Right hindlimb (tissue), 1 donor: Measurements from ENCODE around the gene MCTP1.

Experiments used
- DNase-seq: peaks from one replicate; pipeline ENCODE4 v3.0.0-alpha.2; 2018

MCTP1 gene

DNA sequence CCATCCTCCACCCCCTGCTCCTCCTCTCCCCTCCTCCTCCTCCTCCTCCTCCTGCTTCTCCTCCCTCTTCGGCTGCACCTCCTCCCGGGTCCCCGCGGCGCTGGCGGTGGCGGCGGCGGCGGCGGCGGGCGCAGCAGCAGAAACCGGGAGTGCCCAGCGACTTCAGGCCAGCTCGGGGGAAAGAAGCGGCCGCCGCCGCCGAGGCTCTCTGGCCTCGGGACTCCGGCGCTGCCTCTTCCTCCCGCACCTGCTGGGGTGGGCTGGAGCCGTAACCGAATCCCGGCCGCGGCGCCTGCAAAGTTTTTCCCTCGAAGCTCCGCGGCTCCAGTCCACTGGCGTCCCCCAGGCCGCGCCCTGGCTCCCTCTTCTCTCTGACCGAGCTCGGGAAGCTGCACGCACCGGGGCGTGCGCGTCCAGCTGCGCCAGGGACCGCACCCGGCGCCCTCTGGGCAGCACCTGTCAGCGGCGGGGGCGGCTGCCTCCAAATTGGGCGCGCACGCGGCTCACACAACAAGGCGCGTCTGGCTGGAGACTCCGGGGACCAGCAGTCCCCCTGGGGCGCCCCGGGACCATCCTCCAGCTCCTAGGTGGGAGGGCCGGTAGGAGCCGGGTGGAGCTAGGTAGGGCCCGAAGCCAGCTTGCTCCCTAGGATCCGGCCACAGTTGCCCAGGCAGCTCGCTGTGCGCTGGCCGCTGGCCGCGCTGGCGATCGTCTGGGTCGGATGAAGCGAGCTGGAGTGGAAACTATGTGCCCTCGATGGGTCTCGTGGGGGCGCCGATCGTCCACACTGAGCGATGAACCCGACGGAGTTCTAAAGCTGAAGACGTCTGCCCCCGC lies at the start of gene MCTP1:
TSS of gene MCTP1 (minus strand) at position 523 of the 837 bp plus-strand sequence.
- DNase-seq, result peak; percentile 59

DNA sequence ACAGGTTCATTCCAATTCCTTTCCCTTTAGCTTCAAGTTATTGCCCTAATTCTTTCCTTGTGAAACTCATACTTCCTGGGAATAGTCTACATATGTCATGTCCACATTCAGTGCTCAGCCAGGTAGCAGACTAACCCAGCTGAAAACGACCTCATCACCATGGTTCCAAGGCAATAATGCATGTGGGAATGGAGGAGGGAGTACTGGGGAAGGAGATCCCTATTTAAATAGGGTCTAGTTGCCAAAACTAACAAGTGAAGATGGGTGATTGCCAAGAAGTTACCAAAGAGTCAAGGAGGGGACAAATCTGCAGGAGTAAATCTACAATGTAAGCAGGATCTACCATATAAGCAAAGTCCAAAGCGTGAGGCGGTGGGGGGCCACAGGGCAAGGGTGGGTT lies 47.3 kb upstream of the MCTP1 start:
- DNase-seq, result no peak

DNA sequence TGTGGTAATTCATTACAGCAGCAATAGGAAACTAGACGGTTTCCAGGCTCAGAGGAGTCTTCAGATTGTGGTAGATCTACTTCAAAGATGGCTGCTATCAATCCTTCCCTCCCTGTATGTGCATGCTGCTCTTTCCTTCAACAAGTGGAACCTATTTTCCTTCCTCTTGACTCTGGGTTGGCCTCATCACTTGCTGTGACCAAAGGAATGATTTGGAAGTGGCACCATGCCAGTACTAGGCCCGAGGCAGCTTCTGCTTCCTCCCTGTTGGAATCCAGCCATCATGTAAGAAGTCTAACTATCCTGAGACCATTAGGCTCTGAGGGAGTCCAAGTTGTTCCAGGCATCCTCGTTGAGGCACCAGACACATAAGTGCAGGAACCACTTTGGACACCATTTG lies 46.5 kb upstream of the MCTP1 start:
- no peak for DNase-seq

DNA sequence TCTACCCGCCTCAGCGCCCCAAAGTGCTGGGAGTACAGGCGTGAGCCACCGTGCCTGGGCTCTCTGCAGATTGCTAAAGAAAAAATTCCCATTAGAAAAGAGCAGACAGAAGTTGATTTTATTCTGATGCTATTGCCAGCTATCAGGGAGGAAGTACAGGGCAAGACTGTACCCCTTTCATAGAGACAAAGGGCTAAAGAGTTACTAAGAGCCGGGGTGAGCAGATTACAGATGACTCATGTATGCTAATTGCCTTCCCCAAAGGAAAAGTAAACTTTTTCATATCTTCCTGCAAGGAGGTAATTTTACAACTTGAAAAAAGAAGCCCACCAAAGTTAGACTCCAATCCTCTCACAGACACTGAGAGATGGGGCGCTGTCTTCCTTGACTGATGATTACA lies 42.3 kb upstream of the MCTP1 start:
- no peak for DNase-seq

DNA sequence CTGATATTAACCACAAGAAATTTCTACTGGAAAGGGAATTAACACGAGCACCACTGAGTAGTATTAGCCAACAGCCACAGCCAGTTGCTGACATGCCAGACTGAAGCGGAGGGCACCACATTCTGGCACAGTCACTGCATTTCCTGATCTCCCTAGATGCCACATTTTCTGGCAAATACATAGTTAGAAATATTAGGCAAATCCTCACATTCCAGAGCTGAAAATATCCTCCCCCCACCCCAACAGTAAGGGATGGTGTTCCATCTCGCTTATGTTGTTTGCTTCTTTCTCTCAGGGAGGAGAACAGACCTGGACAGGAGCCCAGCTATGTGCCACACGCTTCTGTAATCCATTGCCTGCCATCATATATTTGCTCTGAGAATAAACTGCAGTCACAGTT lies 32.8 kb upstream of the MCTP1 start:
- DNase-seq, result peak; percentile 27

DNA sequence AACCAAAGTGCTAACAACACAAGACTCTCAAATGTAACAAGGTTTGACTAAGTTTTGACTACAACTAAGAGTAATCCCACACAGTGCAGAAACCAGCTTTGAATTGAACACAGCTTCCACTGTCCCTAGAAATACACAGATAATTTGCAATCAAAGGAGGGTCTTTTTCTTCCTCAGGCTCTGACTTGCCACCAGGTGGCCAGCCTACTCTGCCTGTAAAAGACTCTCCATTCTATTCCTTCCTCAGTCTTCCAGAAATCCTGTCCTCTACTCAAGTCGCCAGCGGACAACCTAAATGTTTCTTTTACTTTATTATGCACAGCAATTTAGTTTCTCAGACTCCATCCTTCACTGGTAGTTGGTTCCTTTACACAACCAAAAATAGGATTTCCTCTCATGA lies 32.2 kb upstream of the MCTP1 start:
- no peak for DNase-seq

DNA sequence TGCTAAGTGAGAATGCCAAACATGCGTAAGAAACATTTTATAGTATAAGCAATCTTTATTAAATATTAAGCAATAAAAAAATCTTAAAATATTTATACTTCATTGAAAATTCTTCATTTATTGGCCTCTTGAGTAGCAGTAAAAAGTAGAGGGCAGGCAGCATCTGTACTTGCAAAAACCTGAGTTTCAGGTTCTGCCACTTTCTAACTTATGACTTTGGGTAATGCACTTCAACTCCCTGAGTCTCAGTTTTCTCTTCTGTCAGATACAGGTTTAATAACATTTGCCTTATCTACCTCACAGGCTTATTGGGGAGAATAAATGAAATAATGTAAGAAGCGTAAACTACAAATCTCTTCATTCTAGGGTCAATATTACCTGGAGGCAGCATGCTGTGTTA lies 19.8 kb upstream of the MCTP1 start:
- no peak for DNase-seq

DNA sequence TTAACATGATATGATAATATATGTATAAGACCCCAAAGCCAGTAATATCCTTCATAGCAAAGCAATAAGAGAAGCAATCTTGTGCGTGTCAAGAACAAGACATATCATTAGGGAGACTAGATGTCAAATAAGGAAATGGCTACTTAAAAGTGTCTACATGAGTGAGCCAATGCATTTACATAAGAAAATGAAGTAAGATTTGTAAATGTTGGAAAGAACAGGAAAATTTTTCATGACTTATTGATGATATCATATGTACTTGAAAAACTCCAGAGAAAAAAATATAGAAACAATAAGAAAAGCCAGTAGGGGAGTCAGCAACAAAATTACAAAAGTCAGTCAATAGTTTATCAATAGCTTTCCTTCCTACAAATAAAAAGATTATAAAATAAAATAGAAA lies 13.8 kb upstream of the MCTP1 start:
- DNase-seq, result no peak

DNA sequence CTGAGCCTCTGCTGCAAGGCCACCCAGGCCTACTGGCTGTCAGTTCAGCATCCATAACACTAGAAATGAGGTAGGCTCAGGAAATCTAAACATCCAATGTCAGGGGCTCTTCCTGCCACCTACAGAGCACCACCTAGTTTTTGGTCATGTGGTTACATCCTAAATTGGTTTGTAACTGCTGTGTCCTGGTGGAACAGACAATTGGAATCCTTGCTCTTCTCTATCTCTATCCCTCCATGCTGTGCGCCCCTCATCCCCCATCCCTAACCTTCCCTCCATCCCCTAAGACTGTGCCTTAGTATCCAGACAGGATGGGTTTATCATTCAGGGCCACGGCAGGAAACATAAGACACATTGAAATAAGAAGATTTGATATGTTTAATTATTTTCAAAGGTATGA lies 11.4 kb upstream of the MCTP1 start:
- no peak for DNase-seq

DNA sequence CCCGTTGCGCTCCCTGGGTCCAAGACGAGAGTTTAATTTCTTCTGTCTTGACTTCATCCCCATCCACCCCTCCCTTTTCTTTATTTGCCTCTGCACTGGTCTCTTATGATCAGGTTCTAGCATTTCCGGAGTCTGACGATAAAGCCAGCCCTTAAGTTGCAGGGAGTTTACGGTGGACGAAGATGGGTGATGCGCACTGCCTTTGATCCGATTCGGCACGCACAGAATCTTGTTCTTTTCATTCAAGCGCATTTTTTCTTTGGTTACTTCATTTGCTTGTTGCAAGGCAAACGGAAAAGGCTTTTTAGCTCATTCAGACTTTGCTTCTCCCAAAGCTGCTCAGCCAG lies 488 bp upstream of the MCTP1 start:
- DNase-seq, result no peak

DNA sequence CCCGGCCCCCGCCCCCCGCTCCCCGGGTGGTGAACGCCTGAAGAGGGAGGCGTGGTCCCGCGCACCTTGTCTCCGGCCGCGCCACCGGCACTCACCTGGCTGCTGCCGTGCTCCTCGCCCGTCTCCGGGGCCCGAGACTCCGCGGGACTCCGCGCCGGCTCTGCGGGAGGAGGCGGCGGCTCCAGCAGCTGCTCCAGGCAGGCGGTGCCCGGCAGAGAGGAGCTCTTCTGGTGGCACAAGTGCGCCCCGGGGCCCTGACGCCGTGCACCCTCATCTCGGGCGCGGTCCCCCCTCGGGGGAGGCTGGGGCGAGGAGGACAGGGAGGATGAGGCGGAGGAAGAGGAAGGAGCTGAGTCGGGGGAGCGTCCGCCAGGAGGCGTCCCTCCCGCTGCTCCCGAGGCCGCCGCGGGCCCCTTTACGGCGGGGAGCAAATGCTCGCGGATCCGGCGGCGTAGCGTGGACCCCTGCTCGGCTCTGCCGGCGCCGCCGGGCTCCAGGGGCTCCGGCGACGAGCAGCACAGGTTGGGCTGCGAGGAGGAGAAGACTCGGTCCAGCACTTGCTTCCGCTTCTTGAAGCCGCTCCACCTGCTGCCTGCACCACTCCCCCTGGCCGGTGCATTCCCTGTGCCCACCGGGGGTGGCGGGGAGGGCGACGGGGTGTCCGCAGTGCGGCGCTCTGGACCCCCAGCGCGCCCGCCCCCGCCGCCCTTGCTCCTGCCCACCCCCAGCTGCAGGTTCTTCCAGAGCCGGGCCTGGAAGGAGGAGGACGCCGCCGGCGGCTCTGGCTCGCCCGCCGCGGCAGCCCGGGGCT lies 928 bp downstream of the MCTP1 start:
- DNase-seq, result peak; percentile 57

DNA sequence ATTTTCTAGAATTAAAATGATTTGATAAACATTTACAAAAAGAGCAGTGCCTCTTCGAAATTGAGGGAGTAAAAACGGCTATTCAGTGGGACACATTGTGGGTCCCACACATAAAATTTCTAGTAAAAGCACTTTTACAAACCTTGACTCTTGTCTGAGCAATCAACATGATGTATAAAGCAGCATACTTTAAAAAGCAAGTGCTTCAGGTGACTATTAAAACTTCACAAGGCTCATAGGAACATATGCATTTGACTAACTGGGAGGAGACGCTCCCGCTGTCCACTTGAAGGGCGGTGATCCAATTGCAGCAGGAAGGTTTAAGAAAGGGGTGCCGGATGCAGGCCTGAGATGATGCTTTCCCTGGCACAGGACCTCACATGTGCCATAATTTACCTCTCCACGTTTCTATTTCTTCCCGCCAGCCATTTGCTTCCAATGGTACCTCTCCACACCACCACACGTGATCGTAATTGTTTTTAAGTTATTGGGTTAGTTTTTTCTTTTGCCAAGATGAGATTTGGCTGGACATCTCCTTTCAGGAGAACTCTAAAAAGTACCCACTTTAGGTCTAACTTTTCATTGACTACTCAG lies 1.8 kb downstream of the MCTP1 start:
- no peak for DNase-seq

DNA sequence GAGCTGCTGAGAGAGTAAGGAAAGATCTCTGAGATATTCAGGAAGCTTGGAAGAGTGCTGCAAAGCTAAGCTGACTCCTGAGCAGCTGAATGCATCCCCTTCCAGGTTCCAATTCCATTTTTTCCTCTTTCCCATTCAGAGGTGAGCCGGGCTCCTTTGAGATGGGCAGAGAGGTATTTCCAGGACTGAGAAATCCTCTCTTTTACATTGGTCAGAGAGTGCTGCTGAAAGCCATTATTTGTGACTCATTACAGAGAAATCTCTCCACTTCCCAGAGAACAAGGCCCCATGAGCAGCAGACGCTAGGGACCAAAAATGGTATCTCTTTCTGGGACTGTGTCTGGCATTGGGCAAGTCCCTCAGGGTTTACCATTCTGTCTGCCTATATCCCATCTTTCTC lies 3.7 kb downstream of the MCTP1 start:
- DNase-seq, result no peak

DNA sequence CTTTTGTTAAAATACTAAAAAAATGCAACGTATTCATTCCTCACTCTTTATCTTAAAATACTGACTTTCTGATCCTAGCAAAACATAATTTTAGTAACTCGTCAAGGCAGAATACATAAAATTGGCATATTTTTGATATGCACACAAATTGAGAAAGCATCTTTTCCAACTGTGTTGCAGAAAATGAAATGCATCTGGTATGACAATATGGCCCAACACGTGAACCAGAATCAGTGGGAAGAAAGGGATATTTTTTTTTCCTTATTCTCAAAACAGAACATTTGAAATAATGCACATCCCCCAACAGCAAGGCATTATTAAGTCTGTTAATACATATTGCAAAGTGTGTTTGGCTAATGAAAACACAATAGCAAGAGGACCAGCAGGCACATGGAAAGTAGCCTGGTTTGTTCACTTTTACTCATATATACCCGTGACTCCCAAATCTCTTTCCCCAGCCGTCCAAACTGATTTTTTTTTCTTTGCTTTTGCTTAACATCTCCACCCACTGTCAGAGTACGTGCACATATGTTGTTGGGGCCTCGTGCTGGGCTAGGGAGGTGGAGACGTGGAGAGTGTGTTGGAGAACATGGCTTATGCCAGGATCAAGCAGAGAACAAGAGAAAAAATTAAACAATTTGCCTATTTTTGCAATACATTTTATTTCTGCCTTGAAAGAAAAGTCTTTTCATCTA lies 4.3 kb downstream of the MCTP1 start:
- no peak for DNase-seq

DNA sequence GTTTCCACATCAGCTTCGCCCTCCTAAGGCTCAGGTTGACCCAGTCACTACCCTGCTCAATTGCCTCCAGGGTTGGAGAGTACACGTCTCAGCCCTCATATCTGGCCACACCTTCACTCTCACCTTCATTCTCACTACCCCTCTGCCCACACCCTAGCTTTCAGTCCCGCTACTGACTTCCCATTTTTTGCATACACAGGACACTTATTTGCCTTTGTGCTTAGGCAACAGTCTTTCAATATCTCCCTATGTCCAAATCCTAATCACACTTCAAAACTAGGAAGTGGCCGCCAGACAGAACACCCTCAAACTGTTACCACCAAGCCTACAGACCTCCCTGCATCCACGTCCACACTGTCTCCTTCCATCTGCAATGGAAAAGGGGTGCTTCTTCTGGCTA lies 10.9 kb downstream of the MCTP1 start:
- DNase-seq, result no peak

DNA sequence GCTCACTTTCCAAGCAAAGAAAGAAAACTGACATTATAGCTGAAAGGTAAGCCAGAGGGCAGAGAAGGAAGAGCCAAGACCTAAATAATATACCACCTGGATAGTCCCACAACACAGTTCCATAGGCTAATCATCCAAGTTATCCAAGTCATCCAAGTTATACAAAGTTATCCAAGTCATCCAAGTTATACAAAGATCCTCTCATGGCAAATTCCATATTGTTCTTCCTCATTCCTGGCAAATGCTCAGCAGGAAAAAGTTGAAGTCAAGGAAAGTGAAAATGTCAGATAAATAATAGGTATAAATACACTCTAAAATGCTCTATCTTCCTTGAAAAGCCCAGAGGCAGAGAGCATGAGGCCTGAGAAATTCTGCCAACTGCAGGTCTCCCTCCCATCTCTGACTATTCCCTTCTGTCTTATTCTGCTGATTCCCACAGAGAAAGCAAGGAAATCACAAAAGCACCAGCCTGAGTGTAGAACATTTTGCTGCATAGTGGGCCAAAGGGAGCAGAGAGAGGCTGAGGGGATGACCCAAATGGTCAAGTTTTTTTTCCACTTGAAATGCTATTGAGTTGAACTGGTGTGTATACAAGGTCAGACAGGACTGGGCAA lies 12.5 kb downstream of the MCTP1 start:
- no peak for DNase-seq

DNA sequence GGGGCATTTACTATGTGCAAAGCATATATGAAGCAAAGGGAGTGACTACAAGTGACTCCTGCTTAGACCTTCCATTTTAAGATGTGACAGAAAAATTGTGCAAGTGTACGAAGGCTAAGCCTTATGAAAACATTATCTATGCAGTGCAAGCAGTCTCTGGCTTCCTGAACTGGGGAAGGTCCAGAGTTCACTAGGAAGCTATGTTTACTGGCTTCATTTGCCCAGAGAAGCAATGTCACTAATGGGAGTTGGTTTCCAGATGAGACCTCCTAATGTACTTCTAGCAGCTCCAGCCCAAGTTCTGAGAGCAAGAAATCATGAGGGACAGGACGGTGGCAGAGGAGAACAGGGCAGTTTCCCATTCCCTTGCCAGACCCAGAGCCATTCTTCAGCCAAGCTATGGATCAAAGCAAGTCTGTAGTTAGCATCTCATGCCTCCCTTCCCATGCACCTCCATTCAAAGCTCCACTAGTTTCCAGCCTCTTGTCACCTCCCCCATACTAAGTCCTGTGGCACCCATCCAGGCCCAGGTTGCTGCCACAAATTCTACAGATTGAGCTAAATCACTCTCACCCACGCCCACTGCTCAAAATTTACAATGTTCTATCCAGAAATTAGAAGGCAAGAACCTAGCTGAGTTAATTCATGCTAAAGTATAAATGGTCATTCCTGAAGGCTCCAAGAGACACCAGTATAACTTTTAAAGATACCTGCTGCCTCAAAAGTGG lies 21.8 kb downstream of the MCTP1 start:
- DNase-seq, result no peak

DNA sequence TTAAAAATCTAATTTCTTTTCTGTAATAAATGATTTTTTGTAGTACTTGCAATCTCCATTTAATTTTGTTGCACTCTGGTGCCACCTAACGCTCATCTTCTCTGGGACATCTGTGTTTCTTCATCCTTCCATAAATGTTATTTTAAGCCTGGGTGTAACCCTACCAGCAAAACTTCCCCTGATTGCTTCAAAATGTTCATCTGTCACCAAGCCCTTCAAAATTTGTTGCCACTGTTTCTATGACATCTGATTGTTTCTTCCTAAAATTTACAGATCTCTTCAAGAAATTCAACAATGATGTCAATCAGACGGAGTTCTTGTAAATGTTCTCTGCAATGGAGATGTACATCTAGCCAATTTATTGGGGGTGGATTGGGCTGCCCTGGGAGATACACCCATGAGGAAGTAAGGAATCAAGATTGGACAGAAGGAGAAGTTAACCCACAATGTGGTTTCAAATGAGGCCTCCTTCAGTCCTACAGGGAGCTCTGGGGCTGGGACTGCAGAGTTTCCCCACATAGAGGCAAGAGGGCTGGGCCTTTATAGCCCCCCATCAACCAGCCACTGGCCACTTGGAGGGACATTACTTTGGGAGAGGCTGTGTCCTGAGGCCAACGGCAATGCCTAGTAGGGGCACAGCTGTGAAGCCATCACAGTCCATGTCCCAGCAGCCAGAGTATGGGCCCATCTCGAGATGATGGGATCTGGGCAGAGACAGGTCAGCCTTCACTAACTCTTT lies 23.3 kb downstream of the MCTP1 start:
- DNase-seq, result peak; percentile 51

DNA sequence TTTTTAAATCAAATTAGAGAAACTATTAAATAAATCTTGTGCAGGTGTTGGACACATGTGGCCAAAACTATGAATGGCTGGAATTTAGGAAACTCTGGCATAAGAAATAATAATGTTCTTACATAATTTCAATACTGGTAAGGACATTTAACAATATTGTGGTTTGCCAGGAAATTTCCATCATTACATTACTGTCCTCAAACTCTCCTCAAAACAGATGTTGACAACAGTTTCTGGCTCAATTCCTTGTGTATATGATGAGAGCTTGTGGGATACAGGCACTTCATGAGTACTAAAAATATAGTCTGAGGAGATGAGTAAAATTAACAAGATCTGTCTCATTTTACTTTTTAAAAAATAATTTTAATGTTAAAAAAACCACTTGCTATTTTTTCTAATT lies 27.9 kb downstream of the MCTP1 start:
- DNase-seq, result no peak

DNA sequence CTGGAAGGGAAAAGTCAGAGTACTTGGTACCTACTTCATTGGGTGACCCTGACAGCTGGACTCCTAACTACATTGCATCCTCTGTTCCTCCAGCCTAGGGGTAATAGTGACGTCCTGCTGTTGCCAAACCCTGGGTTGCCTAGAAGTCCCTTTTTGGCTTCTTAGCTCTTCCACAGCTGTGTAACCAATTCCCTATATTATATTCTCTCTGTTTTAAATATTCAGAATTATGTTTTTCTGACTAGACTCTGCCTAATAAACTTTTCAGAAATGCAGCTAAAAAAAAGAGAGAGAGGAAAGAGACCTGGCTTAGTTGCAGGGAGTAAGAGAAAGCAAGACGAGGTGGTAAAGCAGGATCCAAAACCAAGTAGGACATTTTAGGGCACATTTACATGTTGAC lies 28.4 kb downstream of the MCTP1 start:
- no peak for DNase-seq

DNA sequence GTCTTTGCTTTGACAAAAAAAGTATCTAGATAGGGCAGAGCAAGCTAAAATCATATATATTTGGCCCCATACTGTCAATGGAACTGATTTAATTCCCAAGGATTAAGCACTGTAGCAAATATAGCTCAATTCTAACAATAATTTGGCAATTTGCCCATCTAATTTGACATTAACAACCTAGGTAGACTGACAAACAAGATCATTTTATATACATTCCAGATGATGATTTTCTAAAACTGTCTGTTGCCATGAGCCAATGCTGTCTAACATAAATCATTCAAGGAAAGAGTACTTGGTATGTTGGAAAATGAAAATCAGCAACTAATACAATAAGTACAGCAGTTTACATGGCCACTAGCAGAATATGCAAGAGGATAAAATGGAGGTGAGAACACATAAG lies 32.1 kb downstream of the MCTP1 start:
- no peak for DNase-seq

DNA sequence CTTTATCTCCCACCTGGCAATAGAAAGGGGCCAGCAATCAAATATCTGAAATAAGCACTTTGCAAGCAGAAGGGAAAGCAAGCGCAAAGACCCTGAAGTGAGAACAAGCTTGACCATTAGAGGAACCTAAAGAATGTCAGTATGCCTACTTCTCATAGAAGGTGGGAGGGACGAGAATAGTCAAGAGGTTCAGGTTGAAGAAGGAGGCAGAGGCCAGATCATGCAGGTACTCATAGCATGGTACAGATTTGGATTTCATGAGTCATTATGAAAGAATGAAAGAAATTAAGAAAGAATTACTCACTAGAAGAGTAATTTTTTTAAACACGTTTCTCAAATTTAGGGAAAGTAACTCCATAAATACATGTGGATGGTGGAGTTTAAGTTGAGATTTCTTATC lies 33.7 kb downstream of the MCTP1 start:
- DNase-seq, result no peak
